HG02981 (cell line): ENCODE data around the gene A2ML1.
"Not testable (repeated sequence)": the region's sequence is repeated elsewhere in the genome, so short reads cannot be mapped to it uniquely, and the experiment has no call there.

Source experiments
- ATAC-seq: cut with Tn5 transposase; IDR thresholded peaks from one replicate; pipeline ENCODE4 v1.9.1; 2021; ENCODE audit warnings: mild to moderate bottlenecking, moderate library complexity; ENCODE audit not compliant: unreplicated experiment

The A2ML1 gene

GRCh38 chr12:8847435-8847834, 25.0 kb downstream of the A2ML1 start:
- no peak for ATAC-seq

- ATAC-seq, result no peak
Measured at GRCh38 chr12:8849876-8850275, 27.5 kb downstream of the A2ML1 start.

- ATAC-seq, result no peak
Measured at GRCh38 chr12:8852119-8852518, 29.7 kb downstream of the A2ML1 start.

GRCh38 chr12:8855891-8856290, 33.5 kb downstream of the A2ML1 start:
- no peak for ATAC-seq

GRCh38 chr12:8859448-8859847, 37.0 kb downstream of the A2ML1 start:
- ATAC-seq, result not testable (repeated sequence)

GRCh38 chr12:8860165-8860961, 37.9 kb downstream of the A2ML1 start:
- ATAC-seq, result no peak

GRCh38 chr12:8866429-8866828, 44.0 kb downstream of the A2ML1 start:
- no peak for ATAC-seq

- ATAC-seq, result no peak
Measured at GRCh38 chr12:8867009-8867408, 44.6 kb downstream of the A2ML1 start.

- no peak for ATAC-seq
Measured at GRCh38 chr12:8867786-8868185, 45.4 kb downstream of the A2ML1 start.

- ATAC-seq, result no peak
Measured at GRCh38 chr12:8870586-8870985, 48.2 kb downstream of the A2ML1 start.

GRCh38 chr12:8871068-8871467, 48.6 kb downstream of the A2ML1 start:
- ATAC-seq, result no peak

- ATAC-seq, result no peak
Measured at GRCh38 chr12:8876887-8877286, 54.5 kb downstream of the A2ML1 start.

GRCh38 chr12:8886502-8887284, 64.3 kb downstream of the A2ML1 start:
- ATAC-seq, result no peak

- no peak for ATAC-seq
Measured at GRCh38 chr12:8887285-8887715, 64.9 kb downstream of the A2ML1 start.

- ATAC-seq, result no peak
Measured at GRCh38 chr12:8890313-8891085, 68.1 kb downstream of the A2ML1 start.

- no peak for ATAC-seq
Measured at GRCh38 chr12:8891976-8892375, 69.6 kb downstream of the A2ML1 start.

GRCh38 chr12:8894378-8894777, 72.0 kb downstream of the A2ML1 start:
- no peak for ATAC-seq

- ATAC-seq, result no peak
Measured at GRCh38 chr12:8894986-8895385, 72.6 kb downstream of the A2ML1 start.

GRCh38 chr12:8897081-8897480, 74.7 kb downstream of the A2ML1 start:
- ATAC-seq, result no peak

GRCh38 chr12:8899830-8900229, 77.4 kb downstream of the A2ML1 start:
- ATAC-seq, result no peak

- ATAC-seq, result not testable (repeated sequence)
Measured at GRCh38 chr12:8902703-8903102, 80.3 kb downstream of the A2ML1 start.
